ENCODE results near the gene UVSSA.

DNA sequence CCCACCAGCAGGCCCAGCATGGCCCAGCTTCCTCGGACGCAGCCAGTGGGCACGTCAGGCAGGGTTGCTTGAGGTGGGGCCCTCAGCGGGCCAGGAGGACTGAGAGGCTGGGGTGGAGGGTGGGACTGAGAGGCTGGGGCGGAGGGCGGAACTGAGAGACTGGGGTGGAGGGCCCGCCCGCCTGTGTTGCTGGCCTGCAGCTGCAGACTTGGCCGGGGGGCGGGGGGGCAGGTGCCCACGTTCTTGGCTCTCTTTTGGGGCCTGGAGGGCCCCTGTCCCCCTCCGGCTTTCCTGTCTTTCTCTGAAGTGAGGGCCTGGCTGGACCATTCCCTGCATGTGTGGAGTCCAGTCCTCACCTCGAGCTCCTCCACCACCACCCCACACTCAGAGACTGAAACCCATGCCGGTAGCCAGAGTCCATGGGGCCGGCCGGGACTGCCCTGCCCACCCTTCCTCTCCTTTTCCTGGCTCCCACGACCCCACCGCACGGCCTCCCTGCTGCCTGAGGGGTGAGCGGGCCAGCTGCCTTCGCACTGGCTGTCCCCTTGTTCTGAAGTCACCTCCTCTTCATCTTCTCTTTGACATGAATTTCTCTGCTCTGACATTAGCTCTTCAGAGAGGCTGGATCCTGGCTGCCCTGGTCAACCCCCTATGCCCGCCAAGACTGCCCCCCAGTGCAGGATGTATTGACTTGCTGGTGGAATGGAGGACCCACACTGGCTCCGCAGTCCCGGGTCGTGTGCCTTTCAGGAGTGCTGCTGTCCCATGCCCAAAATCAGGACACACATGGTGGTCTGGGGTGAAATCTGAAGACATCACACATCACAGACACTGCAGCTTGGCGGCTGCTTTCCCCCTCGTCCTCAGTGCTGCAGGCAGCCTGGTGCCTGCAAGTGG, 69.3 kb downstream of the UVSSA start:
- TF ChIP-seq EZH2 (IDR thresholded peaks at IDR 0.05; ENCODE audit: insufficient read depth, poor library complexity, severe bottlenecking), result no peak
- no peak for TF ChIP-seq EZH2phosphoT487 (IDR thresholded peaks at IDR 0.05; ENCODE audit: insufficient read depth, low read depth)
